ENCODE data around the gene ZNF287. TPM values are rescaled to one million over a fixed set of nuclear protein-coding genes. Genes with fewer than 3 reads are reported as not detected.

Gene ZNF287
- total RNA-seq (ENCODE audit: unreplicated experiment): 8.0 TPM
- long read RNA-seq, partial matches to known transcripts: 0 of 5 reads
- long read RNA-seq, other reads (novel, unspliced or antisense): 2 of 5 reads

- Mint-ChIP-seq H3K4me3 (ENCODE audit: unreplicated experiment) (peak within 1 kb of the TSS; percentile 88), H3K4me1 (ENCODE audit: unreplicated experiment) (peaks cover 4% of the 10 kb centered on the region), H3K36me3 (ENCODE audit: low read depth, unreplicated experiment) (peaks cover 4% of the 10 kb centered on the region), H3K9me3 (ENCODE audit: unreplicated experiment) (no peaks in the 10 kb centered on the region), H3K27me3 (ENCODE audit: unreplicated experiment) (peaks cover 6% of the 10 kb centered on the region), H3K27ac (ENCODE audit: unreplicated experiment) (no peak within 1 kb of the TSS)
- TF ChIP-seq CTCF (IDR thresholded peaks at IDR 0.05; ENCODE audit: unreplicated experiment): no peak
- DNase-seq (ENCODE audit: low spot score): peak; percentile 86
Observed at GRCh38 chr17:16568541-16569357, at the start of gene ZNF287. Gene ZNF287 (minus strand): TSS chr17:16569204. CDS start chr17:16567731, 1,473 bp downstream.

GRCh38 chr17:16617481-16618060 is 48.6 kb upstream of the ZNF287 start:
- Mint-ChIP-seq H3K4me1 (ENCODE audit: unreplicated experiment) (no peaks in the 10 kb centered on the region), H3K4me3 (ENCODE audit: unreplicated experiment) (no peak overlapping the region), H3K9me3 (ENCODE audit: unreplicated experiment) (peaks cover 33% of the 10 kb centered on the region), H3K36me3 (ENCODE audit: low read depth, unreplicated experiment) (peaks cover 37% of the 10 kb centered on the region), H3K27ac (ENCODE audit: unreplicated experiment) (no peak overlapping the region), H3K27me3 (ENCODE audit: unreplicated experiment) (peaks cover 1% of the 10 kb centered on the region)
- TF ChIP-seq CTCF (IDR thresholded peaks at IDR 0.05; ENCODE audit: unreplicated experiment): no peak
- DNase-seq (ENCODE audit: low spot score): no peak

- H3K36me3 Mint-ChIP-seq (ENCODE audit: low read depth, unreplicated experiment): no peaks in the 10 kb centered on the region
- H3K9me3 Mint-ChIP-seq (ENCODE audit: unreplicated experiment): peaks cover 6% of the 10 kb centered on the region
- no peak overlapping the region for H3K4me3 Mint-ChIP-seq (ENCODE audit: unreplicated experiment)
- H3K27me3 Mint-ChIP-seq (ENCODE audit: unreplicated experiment): peaks cover 4% of the 10 kb centered on the region
- TF ChIP-seq CTCF (IDR thresholded peaks at IDR 0.05; ENCODE audit: unreplicated experiment): no peak
- DNase-seq (ENCODE audit: low spot score): no peak
- no peaks in the 10 kb centered on the region for H3K4me1 Mint-ChIP-seq (ENCODE audit: unreplicated experiment)
- H3K27ac Mint-ChIP-seq (ENCODE audit: unreplicated experiment): no peak overlapping the region
Observed at GRCh38 chr17:16599537-16599936, 30.5 kb upstream of the ZNF287 start.

GRCh38 chr17:16593356-16594102 is 24.5 kb upstream of the ZNF287 start:
- H3K36me3 Mint-ChIP-seq (ENCODE audit: low read depth, unreplicated experiment): no peaks in the 10 kb centered on the region
- H3K4me3 Mint-ChIP-seq (ENCODE audit: unreplicated experiment): no peak overlapping the region
- H3K27me3 Mint-ChIP-seq (ENCODE audit: unreplicated experiment): peaks cover 4% of the 10 kb centered on the region

More at GRCh38 chr17:16593356-16594102, 24.5 kb upstream of the ZNF287 start:
- TF ChIP-seq CTCF (IDR thresholded peaks at IDR 0.05; ENCODE audit: unreplicated experiment): no peak
- H3K4me1 Mint-ChIP-seq (ENCODE audit: unreplicated experiment): no peaks in the 10 kb centered on the region
- DNase-seq (ENCODE audit: low spot score): no peak
- peaks cover 6% of the 10 kb centered on the region for H3K9me3 Mint-ChIP-seq (ENCODE audit: unreplicated experiment)
- no peak overlapping the region for H3K27ac Mint-ChIP-seq (ENCODE audit: unreplicated experiment)
